ENCODE measurements around the gene KCND2.

DNA sequence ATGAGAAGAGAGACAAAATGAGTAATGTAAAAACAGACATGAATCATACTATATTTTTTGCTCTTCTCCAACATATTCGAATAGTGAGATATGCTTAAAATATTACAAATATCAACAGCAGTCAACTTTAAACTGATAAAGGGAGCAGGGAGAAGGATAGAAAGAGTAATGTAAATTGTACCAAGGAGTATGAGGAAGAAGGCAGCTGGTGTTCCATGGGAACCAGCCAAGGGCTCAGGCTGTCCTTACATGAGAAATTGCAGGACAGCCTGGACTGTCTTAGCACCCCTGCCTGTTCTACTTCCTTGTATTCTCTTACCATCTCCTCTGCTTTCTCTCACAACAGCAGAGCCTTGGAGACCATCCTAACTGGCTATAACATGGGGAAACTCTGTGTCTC, 456.3 kb downstream of the KCND2 start:
- TF ChIP-seq EZH2phosphoT487 (IDR thresholded peaks at IDR 0.05; ENCODE audit: borderline replicate concordance, low read length): no peak
- TF ChIP-seq, protein P1, sequence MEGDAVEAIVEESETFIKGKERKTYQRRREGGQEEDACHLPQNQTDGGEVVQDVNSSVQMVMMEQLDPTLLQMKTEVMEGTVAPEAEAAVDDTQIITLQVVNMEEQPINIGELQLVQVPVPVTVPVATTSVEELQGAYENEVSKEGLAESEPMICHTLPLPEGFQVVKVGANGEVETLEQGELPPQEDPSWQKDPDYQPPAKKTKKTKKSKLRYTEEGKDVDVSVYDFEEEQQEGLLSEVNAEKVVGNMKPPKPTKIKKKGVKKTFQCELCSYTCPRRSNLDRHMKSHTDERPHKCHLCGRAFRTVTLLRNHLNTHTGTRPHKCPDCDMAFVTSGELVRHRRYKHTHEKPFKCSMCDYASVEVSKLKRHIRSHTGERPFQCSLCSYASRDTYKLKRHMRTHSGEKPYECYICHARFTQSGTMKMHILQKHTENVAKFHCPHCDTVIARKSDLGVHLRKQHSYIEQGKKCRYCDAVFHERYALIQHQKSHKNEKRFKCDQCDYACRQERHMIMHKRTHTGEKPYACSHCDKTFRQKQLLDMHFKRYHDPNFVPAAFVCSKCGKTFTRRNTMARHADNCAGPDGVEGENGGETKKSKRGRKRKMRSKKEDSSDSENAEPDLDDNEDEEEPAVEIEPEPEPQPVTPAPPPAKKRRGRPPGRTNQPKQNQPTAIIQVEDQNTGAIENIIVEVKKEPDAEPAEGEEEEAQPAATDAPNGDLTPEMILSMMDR (conservative IDR thresholded peaks at IDR 0.05; ENCODE audit: low read depth, low read length): no peak

Data from PC-3 (cell line).